ENCODE results near the gene ERV3-1. TPM values are rescaled to one million over a fixed set of nuclear protein-coding genes. Genes with fewer than 3 reads are reported as not detected.
"Not testable (repeated sequence)": the region's sequence is repeated elsewhere in the genome, so short reads cannot be mapped to it uniquely, and the experiment has no call there.

ERV3-1 gene
- polyA plus RNA-seq, 4 donors, result 24.0 to 32.2 (median 27.7) TPM

DNA sequence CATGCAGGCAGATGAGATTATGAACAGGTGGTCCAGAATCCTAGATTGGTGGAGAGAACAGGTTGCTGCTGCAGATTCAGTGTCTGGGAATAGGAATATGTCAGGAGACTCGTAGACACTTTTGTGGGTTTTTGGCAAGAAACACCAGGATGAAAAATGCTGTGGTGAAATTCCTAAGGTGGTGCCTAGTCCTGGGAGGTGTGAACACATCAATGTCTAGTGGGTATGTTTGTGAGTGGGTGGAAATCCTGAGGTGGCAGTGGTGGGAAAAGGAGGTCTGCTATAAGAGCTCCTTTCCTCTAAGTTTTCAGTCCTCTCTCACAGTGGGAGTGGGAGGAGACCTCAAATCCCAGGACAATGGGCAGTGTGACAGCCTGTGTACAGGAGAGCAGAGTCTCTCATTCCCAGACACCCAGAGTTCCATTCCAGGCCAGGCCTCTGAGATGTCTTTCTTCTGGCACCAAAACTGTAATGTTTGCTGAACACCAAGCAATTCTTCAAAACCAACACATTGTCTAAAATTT lies 5.1 kb downstream of the ERV3-1 start:
- DNase-seq (ENCODE audit: low read depth in 4 of 4, low spot score in 3 of 4), result no peak

DNA sequence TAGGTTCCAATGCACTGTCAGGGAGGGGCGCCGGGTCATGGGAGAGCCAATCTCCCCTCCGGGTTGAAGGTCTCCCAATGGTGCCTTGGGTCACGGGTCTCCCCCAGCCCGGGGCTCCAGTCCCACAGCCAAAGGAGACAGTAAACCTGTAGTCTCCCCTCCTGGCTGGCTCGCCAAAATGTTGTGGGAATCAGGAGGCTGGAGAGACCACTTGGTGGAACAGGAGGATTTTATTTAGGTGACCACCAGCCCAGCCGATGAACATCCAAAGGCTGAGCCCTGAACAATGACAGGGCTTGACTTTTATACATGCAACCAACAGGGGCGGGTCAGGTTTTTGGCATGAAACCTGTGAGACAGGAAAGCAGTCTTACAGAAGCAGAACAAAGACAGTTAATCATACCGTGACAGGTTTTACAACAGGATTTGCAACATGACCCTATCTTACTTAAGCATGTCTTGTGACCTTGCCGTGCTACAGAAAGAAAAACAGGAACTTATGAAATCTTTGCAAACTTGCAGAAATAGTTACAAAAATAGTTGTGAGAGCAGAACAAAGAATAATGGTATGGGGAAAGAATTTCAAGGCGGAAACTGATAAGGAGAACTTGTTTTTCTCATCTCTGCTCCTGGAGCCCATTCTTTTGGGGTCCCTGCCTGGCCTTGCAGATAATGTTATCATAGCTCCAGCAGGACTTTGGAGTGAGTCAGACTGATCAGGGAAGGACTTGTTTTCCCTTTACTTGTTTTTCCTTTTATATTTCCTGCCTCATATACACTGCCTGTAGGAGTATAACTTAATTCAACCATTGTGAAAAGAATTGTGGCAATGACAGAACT lies 7.1 kb downstream of the ERV3-1 start:
- no peak for DNase-seq (ENCODE audit: low read depth in 4 of 4, low spot score in 3 of 4)

- no peak for DNase-seq (ENCODE audit: low read depth in 4 of 4, low spot score in 3 of 4)
Measured at GRCh38 chr7:64998865-64999164, 7.7 kb downstream of the ERV3-1 start.

- no peak for DNase-seq (ENCODE audit: low read depth in 4 of 4, low spot score in 3 of 4)
Measured at GRCh38 chr7:64997927-64998391, 8.5 kb downstream of the ERV3-1 start.

- no peak for DNase-seq (ENCODE audit: low read depth in 4 of 4, low spot score in 3 of 4)
Measured at GRCh38 chr7:64997164-64997908, 9.2 kb downstream of the ERV3-1 start.

- DNase-seq (ENCODE audit: low read depth in 4 of 4, low spot score in 3 of 4), result no peak
Measured at GRCh38 chr7:64996305-64996704, 10.2 kb downstream of the ERV3-1 start.

GRCh38 chr7:64993901-64994300 lies 12.6 kb downstream of the ERV3-1 start:
- no peak for DNase-seq (ENCODE audit: low read depth in 4 of 4, low spot score in 3 of 4)

DNA sequence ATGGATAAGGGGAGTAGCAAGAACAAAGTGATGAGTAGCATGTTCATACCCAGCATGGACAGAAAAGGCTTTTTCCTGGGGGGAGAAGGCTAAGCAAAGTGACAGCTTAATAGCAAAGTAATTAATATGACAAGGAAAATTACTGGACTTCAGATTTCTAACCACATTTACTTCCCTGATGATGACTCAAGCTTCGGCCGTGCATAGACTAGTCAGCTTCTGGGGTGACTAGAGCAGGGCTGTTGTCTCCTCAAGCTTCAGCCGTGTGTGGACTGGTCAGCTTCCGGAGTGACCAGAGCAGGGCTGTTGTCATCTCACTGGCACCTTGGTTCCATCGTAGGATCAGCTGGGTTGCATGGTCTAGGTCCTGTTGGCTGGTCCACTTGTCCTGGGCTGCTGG lies 13.5 kb downstream of the ERV3-1 start:
- DNase-seq (ENCODE audit: low read depth in 4 of 4, low spot score in 3 of 4), result no peak

DNA sequence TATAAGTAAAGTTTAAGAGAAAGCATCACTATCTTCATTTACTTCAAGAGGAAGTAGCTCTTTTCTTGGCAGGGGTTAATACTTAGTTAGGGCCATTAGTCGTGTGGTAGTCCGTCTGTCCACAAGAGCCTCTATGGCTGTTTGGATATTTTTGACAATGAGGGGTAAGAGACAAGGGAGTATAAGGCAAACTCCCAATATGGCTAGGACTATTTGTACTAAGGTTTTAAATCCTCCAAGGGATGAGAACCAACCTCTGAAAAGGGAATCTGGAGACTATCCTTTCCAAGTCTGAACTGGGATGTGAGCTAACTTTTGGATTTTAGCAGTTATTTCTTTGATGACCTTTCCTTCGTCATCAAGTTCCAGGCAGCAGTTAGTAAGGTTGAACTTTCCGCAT lies 15.6 kb downstream of the ERV3-1 start, which contains the start of gene ZNF117:
Gene ZNF117 (minus strand): TSS at position 101 of the 400 bp plus-strand sequence.
- no peak for DNase-seq (ENCODE audit: low read depth in 4 of 4, low spot score in 3 of 4)

GRCh38 chr7:64990216-64990615 lies 16.3 kb downstream of the ERV3-1 start:
- no peak for DNase-seq (ENCODE audit: low read depth in 4 of 4, low spot score in 3 of 4)

DNA sequence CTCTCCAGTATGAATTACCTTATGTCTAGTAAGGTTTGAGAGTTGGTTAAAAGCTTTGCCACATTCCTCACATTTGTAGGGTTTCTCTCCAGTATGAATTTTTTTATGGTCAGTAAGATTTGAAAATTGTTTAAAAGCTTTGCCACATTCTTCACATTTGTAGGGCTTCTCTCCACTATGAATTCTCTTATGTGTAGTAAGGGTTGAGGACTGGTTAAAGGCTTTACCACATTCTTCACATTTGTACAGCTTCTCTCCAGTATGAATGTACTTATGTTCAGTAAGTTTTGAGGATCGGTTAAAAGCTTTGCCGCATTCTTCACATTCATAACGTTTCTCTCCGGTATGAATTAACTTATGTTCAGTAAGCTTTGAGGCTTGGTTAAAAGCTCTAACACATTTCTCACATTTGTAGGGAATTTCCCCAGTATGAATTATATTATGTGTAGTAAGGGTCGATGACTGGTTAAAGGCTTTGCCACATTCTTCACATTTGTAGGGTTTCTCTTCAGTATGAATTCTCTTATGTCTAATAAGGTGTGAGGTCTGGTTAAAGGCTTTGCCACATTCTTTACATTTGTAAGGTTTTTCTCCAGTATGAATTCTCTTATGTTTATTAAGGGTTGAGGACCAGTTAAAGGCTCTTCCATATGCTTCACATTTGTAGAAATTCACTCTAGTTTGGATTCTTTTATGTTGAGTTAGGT lies 27.8 kb downstream of the ERV3-1 start:
- no peak for DNase-seq (ENCODE audit: low read depth in 4 of 4, low spot score in 3 of 4)

DNA sequence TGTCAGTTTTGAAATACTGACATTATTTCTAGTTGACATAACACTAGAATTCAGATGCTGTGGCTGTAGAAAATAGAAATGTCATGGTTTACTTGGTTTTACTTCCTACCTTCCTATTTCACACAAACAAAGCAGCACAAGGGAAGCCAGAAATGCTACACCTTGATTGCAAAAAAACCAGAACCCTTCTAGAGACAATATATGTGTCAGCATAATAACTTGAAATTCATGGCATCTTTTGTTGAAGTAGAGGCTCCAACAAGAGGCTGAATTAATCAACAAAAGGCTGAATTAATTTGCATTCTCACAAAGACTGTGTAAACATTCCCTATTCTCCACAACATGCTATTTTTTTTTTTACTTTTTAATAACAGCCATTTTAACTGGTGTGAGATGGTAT lies 40.9 kb downstream of the ERV3-1 start:
- no peak for DNase-seq (ENCODE audit: low read depth in 4 of 4, low spot score in 3 of 4)

DNA sequence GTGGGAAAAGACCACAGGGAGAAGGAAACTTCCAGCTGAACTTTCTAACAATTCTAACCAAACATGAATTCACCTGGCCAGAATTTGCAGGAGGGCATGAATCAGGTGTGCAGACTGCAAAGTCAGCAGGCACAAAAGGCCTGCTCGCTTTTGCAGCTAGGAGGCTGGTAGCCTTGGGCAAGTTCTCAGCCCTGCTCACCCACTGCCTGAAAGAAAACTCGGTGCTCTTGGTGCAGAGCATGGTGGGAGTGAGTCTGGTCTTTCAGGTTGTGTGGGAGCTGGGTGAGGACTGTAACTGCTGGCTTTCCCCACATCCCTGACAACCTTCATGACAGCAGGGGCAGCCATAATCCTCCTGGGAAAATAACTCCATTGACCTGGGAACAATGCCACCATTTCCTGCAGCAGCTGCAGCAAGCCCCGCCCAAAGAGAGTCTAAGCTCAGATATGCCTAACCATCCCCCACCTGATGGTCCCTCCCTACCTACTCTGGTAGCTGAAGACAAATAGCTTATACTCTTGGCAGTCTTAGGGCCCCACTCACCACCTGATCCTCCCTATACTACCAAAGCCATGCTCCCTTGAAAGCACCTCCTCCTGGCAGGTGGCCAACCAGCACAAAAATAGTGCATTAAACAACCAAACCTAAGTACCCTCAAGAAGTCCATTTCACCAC lies 47.3 kb downstream of the ERV3-1 start:
- DNase-seq (ENCODE audit: low read depth in 4 of 4, low spot score in 3 of 4), result no peak

DNA sequence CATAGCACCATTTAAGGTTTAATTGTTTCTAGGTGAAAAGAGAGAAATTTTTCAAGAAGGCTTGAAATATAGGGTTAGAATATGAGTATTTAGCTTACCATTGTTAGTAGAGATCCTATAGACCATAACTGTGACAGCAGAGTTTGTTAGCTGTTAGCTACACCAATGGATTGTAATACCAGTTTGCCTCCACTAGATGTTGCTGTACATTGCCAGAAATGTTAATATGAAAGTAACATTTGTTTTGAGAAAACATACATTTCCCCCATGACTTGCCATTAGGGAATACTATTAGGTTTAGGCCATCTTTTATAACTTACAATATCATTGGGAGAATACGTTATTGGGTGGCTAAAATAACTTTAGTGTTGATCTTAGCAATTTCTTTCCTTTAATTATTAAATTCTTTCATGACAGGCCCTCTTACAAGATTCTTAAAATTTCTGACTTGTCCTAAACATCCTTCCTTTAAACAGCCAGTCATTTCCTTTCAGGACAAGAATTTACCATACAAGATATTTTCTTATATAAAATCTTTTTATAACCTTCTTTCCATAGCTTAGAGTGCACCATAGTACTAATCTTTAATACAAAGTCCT lies 55.1 kb downstream of the ERV3-1 start:
- DNase-seq (ENCODE audit: low read depth in 4 of 4, low spot score in 3 of 4), result peak; percentile 16 to 34 (median 25)

DNA sequence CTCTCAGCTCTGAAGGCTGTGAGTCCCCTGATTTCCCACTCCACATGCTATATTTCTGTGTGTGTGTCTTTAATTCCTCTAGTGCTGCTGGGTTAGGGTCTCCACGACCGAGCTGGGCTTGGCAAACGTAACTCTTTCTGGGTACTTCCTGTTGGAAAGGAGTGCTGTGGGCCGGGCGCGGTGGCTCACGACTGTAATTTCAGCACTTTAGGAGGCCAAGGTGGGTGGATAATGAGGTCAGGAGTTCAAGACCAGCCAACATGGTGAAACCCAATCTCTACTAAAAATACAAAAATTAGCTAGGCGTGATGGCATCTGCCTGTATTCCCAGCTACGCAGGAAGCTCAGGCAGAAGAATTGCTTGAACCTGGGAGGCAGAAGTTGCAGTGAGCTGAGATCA lies 55.8 kb downstream of the ERV3-1 start:
- not testable (repeated sequence) for DNase-seq (ENCODE audit: low read depth in 4 of 4, low spot score in 3 of 4)

DNA sequence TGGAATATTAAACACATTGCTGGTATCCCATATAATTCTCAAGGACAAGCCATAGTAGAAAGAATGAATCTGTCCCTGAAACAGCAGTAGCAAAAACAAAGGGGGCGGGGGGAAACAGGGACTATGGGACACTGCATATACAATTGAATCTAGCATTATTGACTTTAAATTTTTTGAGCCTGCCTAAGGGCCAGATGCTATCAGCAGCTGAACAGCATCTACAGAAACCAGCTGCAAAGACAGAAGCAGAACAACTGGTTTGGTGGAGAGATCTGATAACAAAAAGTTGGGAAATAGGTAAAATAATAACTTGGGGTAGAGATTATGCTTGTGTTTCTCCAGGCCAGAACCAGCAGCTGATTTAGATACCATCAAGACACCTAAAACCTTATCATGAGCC lies 57.7 kb downstream of the ERV3-1 start:
- DNase-seq (ENCODE audit: low read depth in 4 of 4, low spot score in 3 of 4), result not testable (repeated sequence)

GRCh38 chr7:64947252-64948000 lies 59.1 kb downstream of the ERV3-1 start:
- DNase-seq (ENCODE audit: low read depth in 4 of 4, low spot score in 3 of 4), result peak in 1 of 4 donors; percentile 13

DNA sequence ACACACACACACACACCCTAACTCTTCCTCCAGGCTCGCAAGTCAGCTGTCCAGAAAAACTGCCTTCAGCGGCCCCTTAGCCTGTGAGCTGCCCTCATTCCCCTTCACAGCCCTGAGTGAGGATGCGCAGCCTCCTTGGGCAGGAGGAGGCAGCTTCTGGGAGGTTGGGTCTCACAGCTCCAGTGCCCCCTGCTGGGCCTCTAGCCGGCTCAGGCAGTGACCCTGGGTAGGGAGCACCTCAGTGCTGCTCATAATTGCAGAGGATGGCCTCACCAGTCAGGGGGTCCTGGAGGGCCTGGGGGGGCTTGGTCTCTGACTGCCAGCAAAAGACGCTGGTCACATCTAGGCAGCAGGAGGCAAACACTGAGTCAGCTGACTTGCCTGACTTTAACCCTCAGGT lies 59.7 kb downstream of the ERV3-1 start:
- no peak for DNase-seq (ENCODE audit: low read depth in 4 of 4, low spot score in 3 of 4)

DNA sequence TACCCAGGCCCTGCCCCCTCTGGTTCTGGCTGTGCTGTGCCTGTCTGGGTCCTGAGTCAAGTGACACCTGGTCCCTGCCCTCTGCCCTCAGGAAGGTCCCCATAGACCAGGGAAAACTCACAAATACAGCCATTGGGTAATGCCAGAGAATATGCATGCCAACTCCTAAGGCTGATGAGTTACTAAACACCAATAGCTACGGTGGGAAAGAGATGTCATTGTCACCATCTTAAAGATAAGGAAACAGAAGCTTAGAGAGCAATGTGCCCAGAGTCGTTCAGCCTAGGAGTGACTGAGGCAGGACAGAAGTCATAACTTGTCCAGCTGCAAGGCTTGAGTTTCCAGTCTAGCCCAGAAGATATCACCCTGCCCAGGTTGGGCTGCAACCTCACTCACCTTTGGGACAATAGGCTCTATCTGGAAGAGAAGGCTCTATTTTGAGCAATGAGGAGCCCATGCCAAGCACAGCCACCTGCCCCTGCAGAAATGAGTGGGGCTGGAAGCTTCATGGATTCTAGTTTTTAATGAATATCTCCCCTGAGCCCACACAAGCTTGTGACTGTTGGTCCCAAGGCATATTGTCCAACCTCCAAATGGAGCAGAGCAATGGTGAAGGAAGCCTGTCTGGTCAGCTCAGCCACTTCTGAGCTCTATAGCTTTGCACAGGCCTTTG lies 60.8 kb downstream of the ERV3-1 start:
- DNase-seq (ENCODE audit: low read depth in 4 of 4, low spot score in 3 of 4), result no peak

Measured in right renal pelvis (tissue), 4 donors.